ENCODE data around the gene FKBP2. TPM values are rescaled to one million over a fixed set of nuclear protein-coding genes. Genes with fewer than 3 reads are reported as not detected.
A peak's percentile ranks its signal among the peaks of the same experiment; 100 is the strongest.

FKBP2 gene
- total RNA-seq, 6 experiments from 2014 or later, result 54.1 to 95.6 (median 73.1) TPM

- TF ChIP-seq, protein P1, sequence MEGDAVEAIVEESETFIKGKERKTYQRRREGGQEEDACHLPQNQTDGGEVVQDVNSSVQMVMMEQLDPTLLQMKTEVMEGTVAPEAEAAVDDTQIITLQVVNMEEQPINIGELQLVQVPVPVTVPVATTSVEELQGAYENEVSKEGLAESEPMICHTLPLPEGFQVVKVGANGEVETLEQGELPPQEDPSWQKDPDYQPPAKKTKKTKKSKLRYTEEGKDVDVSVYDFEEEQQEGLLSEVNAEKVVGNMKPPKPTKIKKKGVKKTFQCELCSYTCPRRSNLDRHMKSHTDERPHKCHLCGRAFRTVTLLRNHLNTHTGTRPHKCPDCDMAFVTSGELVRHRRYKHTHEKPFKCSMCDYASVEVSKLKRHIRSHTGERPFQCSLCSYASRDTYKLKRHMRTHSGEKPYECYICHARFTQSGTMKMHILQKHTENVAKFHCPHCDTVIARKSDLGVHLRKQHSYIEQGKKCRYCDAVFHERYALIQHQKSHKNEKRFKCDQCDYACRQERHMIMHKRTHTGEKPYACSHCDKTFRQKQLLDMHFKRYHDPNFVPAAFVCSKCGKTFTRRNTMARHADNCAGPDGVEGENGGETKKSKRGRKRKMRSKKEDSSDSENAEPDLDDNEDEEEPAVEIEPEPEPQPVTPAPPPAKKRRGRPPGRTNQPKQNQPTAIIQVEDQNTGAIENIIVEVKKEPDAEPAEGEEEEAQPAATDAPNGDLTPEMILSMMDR (IDR thresholded peaks at IDR 0.05), result no peak; the same call in 1 of the 2 replicates
- Mint-ChIP-seq H3K9me3 (no peaks in the 10 kb centered on the region), H3K4me3 (peak overlapping the region; percentile 96), H3K36me3 (ENCODE audit: low read depth) (peaks cover 19% of the 10 kb centered on the region; the same call in 1 of the 2 replicates), H3K27ac (peak overlapping the region; percentile 99), H3K27me3 (ENCODE audit: insufficient read depth) (peaks cover 14% of the 10 kb centered on the region), H3K4me1 (ENCODE audit: low read depth) (peaks cover 48% of the 10 kb centered on the region)
- no peak for DNase-seq
Observed at GRCh38 chr11:64268893-64269539, 28.1 kb downstream of the FKBP2 start.

GRCh38 chr11:64269540-64270220, 28.8 kb downstream of the FKBP2 start:
- TF ChIP-seq, protein P1 (IDR thresholded peaks at IDR 0.05), result peak; percentile 42
- peaks cover 14% of the 10 kb centered on the region for H3K27me3 Mint-ChIP-seq (ENCODE audit: insufficient read depth)
- no peaks in the 10 kb centered on the region for H3K9me3 Mint-ChIP-seq
- peak overlapping the region; percentile 96 for H3K4me3 Mint-ChIP-seq
- H3K27ac Mint-ChIP-seq, result peak overlapping the region; percentile 99
- peaks cover 48% of the 10 kb centered on the region for H3K4me1 Mint-ChIP-seq (ENCODE audit: low read depth)
- peak; percentile 100 for DNase-seq
- peaks cover 19% of the 10 kb centered on the region; the same call in 1 of the 2 replicates for H3K36me3 Mint-ChIP-seq (ENCODE audit: low read depth)

DNA sequence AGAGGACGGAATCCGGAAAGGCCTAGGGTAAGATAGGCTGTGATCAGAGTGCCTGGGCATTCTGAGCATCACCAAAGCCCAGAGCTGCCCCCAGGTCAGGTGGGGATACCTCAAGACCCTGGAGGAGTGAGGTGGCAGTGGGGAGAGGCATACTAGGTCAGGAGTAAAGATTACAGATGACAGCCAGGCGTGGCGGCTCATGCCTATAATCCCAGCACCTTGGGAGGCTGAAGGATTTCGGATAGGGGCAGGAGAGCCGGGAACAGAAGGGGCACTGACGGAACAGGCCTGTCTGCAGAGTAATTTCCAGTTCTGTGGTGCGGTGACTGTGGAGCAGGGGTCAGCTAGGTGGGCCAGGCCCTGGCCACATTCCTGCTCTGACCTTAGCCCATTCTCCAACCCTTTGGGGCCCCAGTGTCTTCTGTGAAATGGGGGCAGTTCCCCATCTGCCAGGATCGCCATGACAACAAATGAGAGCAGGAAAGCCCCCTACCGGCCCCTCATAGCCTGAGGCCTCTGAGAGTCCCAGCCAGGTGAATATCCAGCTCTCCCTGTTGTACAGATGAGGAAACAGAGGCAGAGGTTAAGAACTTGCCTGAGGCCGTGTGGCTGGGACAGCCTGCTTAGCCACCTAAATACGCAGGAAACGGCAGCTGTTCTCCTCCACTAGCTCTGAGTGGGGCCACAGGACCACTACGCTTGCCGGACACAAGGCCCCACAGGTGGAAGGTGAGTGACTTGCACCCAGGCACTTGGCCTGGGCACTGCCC, 34.3 kb downstream of the FKBP2 start:
- TF ChIP-seq, protein P1 (IDR thresholded peaks at IDR 0.05), result no peak
- peaks cover 2% of the 10 kb centered on the region for H3K27me3 Mint-ChIP-seq (ENCODE audit: insufficient read depth)
- H3K4me1 Mint-ChIP-seq (ENCODE audit: low read depth), result peaks cover 13% of the 10 kb centered on the region
- DNase-seq, result no peak
- no peak overlapping the region for H3K4me3 Mint-ChIP-seq
- no peak overlapping the region for H3K27ac Mint-ChIP-seq
- peaks cover 8% of the 10 kb centered on the region; the same call in 1 of the 2 replicates for H3K36me3 Mint-ChIP-seq (ENCODE audit: low read depth)
- H3K9me3 Mint-ChIP-seq, result no peaks in the 10 kb centered on the region

DNA sequence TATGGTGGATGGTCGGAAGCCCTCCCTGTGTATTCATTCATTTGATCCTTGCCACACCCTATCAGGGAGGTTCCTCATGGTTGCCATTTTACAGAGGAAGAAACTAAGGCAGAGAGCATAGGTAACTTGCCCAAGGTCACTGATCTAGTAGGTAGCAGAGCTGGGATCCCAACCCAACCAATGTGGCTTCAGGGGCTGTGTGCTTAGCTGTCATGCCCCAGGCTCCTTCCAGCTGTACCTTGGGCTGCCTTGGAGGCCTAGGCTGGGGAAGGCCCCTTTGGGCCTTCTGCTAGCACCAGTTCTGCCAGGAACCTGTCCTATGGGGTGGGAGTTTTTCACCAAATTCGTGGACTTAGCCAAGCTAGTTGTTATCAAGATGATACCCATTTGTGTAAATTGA, 34.9 kb downstream of the FKBP2 start:
- Mint-ChIP-seq H3K27ac (no peak overlapping the region), H3K4me3 (no peak overlapping the region), H3K4me1 (ENCODE audit: low read depth) (peaks cover 9% of the 10 kb centered on the region; the same call in 1 of the 2 replicates), H3K9me3 (no peaks in the 10 kb centered on the region), H3K36me3 (ENCODE audit: low read depth) (peaks cover 5% of the 10 kb centered on the region; the same call in 1 of the 2 replicates), H3K27me3 (ENCODE audit: insufficient read depth) (no peaks in the 10 kb centered on the region; the same call in none of the 2 replicates)
- TF ChIP-seq, protein P1 (IDR thresholded peaks at IDR 0.05), result no peak
- no peak for DNase-seq

GRCh38 chr11:64276653-64277431, 35.9 kb downstream of the FKBP2 start:
- H3K36me3 Mint-ChIP-seq (ENCODE audit: low read depth), result peaks cover 13% of the 10 kb centered on the region
- no peak for DNase-seq
- peaks cover 13% of the 10 kb centered on the region; the same call in 1 of the 2 replicates for H3K4me1 Mint-ChIP-seq (ENCODE audit: low read depth)
- TF ChIP-seq, protein P1 (IDR thresholded peaks at IDR 0.05), result no peak
- no peaks in the 10 kb centered on the region for H3K9me3 Mint-ChIP-seq
- no peak overlapping the region for H3K27ac Mint-ChIP-seq
- H3K27me3 Mint-ChIP-seq (ENCODE audit: insufficient read depth), result peaks cover 3% of the 10 kb centered on the region
- H3K4me3 Mint-ChIP-seq, result no peak overlapping the region

All from HFFc6 (cell line).